IMR-90 (cell line): Measurements from ENCODE around the gene NPAS3.

Experiments used
- CTCF ChIP-seq: conservative IDR thresholded peaks from 2 replicates; pipeline ENCODE4 v1.5.1; 2012; ENCODE audit warnings: mild to moderate bottlenecking, low read depth, low read length, improper control_type of control experiment
- POLR2A ChIP-seq: IDR thresholded peaks from 2 replicates; pipeline ENCODE4 v1.6.1; 2012; ENCODE audit warnings: mild to moderate bottlenecking, low read depth, low read length
- RCOR1 ChIP-seq: IDR thresholded peaks from 2 replicates; pipeline ENCODE4 v1.6.1; 2012; ENCODE audit warnings: mild to moderate bottlenecking, low read length, improper control_type of control experiment; ENCODE audit not compliant: insufficient replicate concordance

GRCh38 chr14:33800735-33801163 is 862.1 kb downstream of the NPAS3 start:
- TF ChIP-seq POLR2A (no peak), CTCF (no peak), RCOR1 (no peak)
